Muscle layer of duodenum (tissue), 2 donors: Measurements from ENCODE around the gene LMX1B.

Source experiments
- H3K27ac ChIP-seq: one replicate; pipeline ENCODE4 v1.7.0; 2013; ENCODE audit warnings: mild to moderate bottlenecking, low read length
- H3K27me3 ChIP-seq: one replicate; pipeline ENCODE4 v1.7.0; 2013; ENCODE audit warnings: low read depth, mild to moderate bottlenecking, control low read depth, low read length
- H3K36me3 ChIP-seq, 2 donors: one replicate each; pipeline ENCODE4 v1.7.0; 2013; ENCODE audit warnings: low read length in 2 of 2, control low read depth in 1 of 2, mild to moderate bottlenecking in 1 of 2; ENCODE audit not compliant: insufficient read depth in 2 of 2, control insufficient read depth in 1 of 2
- H3K4me1 ChIP-seq, 2 donors: one replicate each; pipeline ENCODE4 v1.7.0; 2013; ENCODE audit warnings: low read length in 2 of 2, mild to moderate bottlenecking in 2 of 2, control low read depth in 1 of 2, moderate library complexity in 1 of 2; ENCODE audit not compliant: insufficient read depth in 2 of 2, control insufficient read depth in 1 of 2
- H3K4me3 ChIP-seq, 2 donors: one replicate each; pipeline ENCODE4 v1.7.0; 2013; ENCODE audit warnings: low read length in 2 of 2, low read depth in 1 of 2, mild to moderate bottlenecking in 1 of 2
- H3K9me3 ChIP-seq, 2 donors: one replicate each; pipeline ENCODE4 v1.7.0; 2013; ENCODE audit warnings: low read length in 2 of 2, control low read depth in 1 of 2, mild to moderate bottlenecking in 1 of 2; ENCODE audit not compliant: control insufficient read depth in 1 of 2
- donor health status: healthy.

LMX1B gene

GRCh38 chr9:126638571-126639132 is 24.9 kb downstream of the LMX1B start:
- Histone ChIP-seq H3K27me3 (peaks cover 32% of the 10 kb centered on the region), H3K4me1 (peaks cover 0 to 14% of the 10 kb centered on the region in 2 donors), H3K9me3 (no peaks in the 10 kb centered on the region), H3K27ac (no peak overlapping the region), H3K4me3 (peak overlapping the region in 1 of 2 donors; percentile 24), H3K36me3 (no peaks in the 10 kb centered on the region)

DNA sequence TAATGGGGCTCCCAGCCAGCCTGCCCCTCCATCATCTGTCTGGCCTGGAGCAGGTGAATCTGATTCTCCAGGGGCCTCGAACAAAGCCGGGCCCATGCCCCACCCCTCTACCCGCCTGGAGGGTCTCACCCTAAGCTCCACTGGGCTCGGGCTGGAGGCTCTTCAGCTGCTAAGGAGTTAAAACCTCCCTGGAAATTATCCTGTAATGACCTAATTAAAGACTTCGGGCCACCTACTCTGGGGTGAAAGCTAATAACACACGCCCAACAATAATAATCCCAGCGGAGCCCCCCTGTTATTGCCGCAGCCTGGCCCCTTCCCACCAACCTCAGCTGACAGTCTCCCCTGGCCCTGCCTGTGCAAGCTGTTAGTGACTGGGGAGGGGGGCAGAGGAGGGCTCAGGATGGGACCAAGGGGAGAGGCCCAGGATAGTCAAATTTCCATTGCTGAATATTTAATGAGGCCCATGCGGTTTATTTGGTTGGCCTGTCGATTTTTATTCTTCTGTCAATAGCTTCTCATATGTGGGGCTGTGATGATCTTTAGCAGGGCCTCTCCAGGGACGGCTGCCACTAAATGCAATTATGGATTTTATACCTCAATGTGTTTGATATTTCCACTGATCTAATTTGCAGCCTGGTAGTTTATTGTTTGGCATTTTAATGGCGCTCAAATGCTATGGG is 25.7 kb downstream of the LMX1B start:
- Histone ChIP-seq H3K9me3 (no peaks in the 10 kb centered on the region), H3K4me1 (peaks cover 0 to 14% of the 10 kb centered on the region in 2 donors), H3K27ac (no peak overlapping the region), H3K36me3 (no peaks in the 10 kb centered on the region), H3K27me3 (peaks cover 40% of the 10 kb centered on the region), H3K4me3 (no peak overlapping the region)

- no peaks in the 10 kb centered on the region for H3K9me3 ChIP-seq
- no peaks in the 10 kb centered on the region for H3K36me3 ChIP-seq
- peaks cover 45% of the 10 kb centered on the region for H3K27me3 ChIP-seq
- H3K4me3 ChIP-seq: no peak overlapping the region
- H3K27ac ChIP-seq: no peak overlapping the region
- H3K4me1 ChIP-seq: peaks cover 0 to 14% of the 10 kb centered on the region in 2 donors
Observed at GRCh38 chr9:126641118-126641851, 27.6 kb downstream of the LMX1B start.

GRCh38 chr9:126642010-126642744 is 28.4 kb downstream of the LMX1B start:
- Histone ChIP-seq H3K4me3 (no peak overlapping the region), H3K27ac (no peak overlapping the region), H3K36me3 (no peaks in the 10 kb centered on the region), H3K27me3 (peaks cover 37% of the 10 kb centered on the region), H3K4me1 (peaks cover 0 to 14% of the 10 kb centered on the region in 2 donors), H3K9me3 (no peaks in the 10 kb centered on the region)

DNA sequence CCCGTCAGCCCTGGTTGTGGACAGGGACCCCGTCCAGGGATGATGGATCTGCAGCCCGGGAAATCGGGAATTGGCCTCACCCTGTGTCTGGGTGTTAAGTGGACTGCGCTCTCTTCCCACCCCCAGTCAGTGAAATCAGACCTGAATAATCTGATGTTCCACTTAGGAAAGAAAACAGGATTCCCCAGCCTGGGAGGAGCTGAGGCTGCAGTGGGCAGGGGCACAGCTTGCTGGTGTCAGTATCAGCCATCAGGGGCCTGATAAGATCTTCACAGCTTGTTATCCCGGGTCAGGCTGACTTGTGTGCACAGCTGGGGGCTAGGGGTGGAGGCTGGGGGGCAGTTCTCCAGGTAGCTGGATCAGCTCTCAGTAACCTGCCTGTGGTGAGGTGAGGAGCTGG is 29.1 kb downstream of the LMX1B start:
- Histone ChIP-seq H3K36me3 (no peaks in the 10 kb centered on the region), H3K4me1 (peaks cover 0 to 16% of the 10 kb centered on the region in 2 donors), H3K9me3 (no peaks in the 10 kb centered on the region), H3K27ac (no peak overlapping the region), H3K4me3 (no peak overlapping the region), H3K27me3 (peaks cover 32% of the 10 kb centered on the region)

DNA sequence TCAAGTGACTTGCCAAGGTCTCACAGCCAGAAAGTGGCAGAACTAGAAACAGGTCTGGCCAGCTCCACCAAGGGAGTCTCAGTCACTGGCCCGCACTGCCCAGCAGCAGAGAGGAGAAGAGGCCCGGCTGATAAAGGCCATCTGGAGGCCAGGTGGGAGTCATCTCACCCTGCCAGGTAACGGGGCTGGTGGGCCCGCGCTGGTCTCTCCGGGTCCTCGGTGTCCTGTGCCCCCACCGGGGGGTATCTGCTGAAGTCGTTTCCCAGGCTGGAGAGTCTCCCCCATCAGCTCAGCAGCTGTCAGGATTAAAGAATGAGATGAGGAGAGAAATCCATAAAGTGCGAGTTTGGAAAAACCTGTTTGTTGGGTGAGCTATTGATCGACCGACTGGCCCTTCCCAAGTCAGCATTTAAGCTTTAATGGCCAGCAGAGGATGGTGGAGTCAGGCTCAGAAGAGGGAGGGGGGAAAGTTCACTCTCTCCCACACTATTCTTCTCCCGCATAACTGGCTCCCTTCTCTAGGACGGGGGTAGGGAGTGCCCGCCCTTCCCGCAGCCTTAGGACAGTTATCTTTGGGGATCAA is 30.3 kb downstream of the LMX1B start:
- no peak overlapping the region for H3K27ac ChIP-seq
- H3K36me3 ChIP-seq: no peaks in the 10 kb centered on the region
- peaks cover 28% of the 10 kb centered on the region for H3K27me3 ChIP-seq
- peaks cover 0 to 5% of the 10 kb centered on the region in 2 donors for H3K4me1 ChIP-seq
- H3K4me3 ChIP-seq: no peak overlapping the region
- H3K9me3 ChIP-seq: no peaks in the 10 kb centered on the region

DNA sequence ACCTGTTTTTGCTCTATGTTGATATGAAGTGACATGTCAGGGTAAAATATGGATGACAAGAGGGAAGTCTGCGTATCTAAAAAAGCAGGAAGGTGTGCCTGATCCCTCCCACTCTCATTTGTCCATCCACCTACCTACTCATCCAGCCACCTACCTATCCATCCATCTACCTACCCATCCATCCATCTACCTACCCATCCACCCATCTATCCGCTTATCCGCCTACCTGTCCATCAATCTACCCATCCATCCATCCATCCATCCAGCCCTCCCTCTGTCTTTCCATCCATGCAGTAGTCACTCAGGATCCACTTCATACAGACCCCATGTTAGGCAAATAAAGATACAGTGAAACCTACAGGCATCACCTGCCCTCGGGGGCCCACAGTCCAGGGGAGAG is 32.4 kb downstream of the LMX1B start:
- no peak overlapping the region for H3K27ac ChIP-seq
- no peaks in the 10 kb centered on the region for H3K9me3 ChIP-seq
- no peaks in the 10 kb centered on the region for H3K36me3 ChIP-seq
- peaks cover 42% of the 10 kb centered on the region for H3K27me3 ChIP-seq
- no peak overlapping the region for H3K4me3 ChIP-seq
- H3K4me1 ChIP-seq: peaks cover 0 to 5% of the 10 kb centered on the region in 2 donors

DNA sequence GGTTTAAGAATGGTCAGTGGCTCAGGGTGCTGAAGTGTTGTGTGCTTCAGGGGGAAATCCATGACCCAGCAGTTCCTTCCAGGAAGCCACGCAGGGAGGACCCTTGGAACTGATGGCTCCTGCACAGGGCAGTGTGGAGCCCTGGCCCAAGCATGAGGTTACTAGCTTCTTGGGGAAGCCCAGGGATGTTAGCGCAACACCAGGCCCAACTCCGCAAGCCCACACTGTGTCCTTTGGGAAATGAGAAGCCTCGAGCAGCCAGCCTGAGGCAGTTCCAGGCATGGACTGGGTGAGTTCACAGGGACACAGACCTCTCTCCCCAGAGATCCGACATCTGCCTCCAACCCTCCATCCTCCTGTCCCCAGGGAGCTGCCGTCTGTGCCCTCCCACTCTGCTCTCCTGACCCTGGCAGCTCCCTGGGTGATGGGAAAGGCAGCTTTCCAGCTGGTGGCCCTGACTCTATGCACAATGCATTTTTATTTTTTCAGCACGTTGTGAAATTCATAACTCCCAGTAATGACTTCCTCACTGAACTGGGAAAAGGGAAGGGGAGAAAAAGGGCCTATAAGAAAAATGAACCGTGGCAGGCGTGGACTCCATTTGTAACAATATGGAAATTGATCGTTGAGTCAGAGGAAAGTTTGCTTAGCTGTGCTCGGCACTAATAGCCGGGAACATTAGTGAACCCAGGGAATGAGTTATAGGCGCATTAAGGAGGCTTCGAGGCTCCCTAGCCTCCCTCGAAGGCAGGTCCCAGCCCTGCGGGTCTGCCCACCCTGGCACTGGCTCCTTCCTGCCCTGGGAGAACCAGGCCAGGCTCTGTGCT is 34.1 kb downstream of the LMX1B start:
- H3K9me3 ChIP-seq: no peaks in the 10 kb centered on the region
- H3K36me3 ChIP-seq: no peaks in the 10 kb centered on the region
- H3K4me1 ChIP-seq: peaks cover 0 to 5% of the 10 kb centered on the region in 2 donors
- H3K27ac ChIP-seq: no peak overlapping the region
- no peak overlapping the region for H3K4me3 ChIP-seq
- H3K27me3 ChIP-seq: peaks cover 44% of the 10 kb centered on the region

DNA sequence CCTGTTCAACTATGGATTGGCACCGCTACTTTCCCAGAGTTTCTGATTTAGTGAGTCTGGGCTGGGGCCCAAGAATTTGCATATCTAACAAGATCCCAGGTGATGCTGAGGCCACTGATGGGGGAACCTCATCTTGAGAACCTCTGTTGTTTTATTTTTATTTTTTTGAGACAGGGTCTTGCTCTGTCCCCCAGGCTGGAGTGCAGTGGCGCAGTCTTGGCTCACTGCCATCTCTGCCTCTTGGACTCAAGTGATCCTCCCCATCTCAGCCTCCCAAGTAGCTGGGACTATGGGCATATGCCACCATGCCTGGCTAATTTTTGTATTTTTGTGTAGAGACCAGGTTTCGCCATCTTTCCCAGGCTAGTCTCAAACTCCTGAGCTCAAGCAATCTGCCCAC is 35.7 kb downstream of the LMX1B start:
- Histone ChIP-seq H3K27ac (no peak overlapping the region), H3K9me3 (no peaks in the 10 kb centered on the region), H3K4me1 (peaks cover 0 to 5% of the 10 kb centered on the region in 2 donors), H3K4me3 (no peak overlapping the region), H3K27me3 (peaks cover 30% of the 10 kb centered on the region), H3K36me3 (no peaks in the 10 kb centered on the region)
